Hepatic stellate cell (primary cell): ENCODE results near the gene PTBP1.

Experiments used
- DNase-seq: peaks from one replicate; pipeline ENCODE4 v3.0.0; 2011; ENCODE audit warnings: low spot score

PTBP1 gene

GRCh38 chr19:854549-854948, 57.3 kb downstream of the PTBP1 start:
- no peak for DNase-seq

GRCh38 chr19:855142-855541, 57.9 kb downstream of the PTBP1 start:
- no peak for DNase-seq

DNA sequence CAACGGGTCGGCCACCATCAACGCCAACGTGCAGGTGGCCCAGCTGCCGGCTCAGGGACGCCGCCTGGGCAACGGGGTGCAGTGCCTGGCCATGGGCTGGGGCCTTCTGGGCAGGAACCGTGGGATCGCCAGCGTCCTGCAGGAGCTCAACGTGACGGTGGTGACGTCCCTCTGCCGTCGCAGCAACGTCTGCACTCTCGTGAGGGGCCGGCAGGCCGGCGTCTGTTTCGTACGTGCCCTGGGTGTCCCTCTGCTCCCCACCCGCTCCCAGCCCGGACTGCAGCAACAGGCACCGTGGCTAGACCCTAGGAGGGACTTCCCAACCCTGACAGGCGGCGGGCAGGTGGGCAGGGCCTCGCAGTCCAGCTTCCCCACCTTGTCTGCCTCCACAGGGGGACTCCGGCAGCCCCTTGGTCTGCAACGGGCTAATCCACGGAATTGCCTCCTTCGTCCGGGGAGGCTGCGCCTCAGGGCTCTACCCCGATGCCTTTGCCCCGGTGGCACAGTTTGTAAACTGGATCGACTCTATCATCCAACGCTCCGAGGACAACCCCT, 58.4 kb downstream of the PTBP1 start:
- DNase-seq, result no peak

- DNase-seq, result no peak
These were observed 61.0 kb downstream of the PTBP1 start for GRCh38 chr19:858284-858683.

GRCh38 chr19:858868-859843, 61.9 kb downstream of the PTBP1 start, which contains the start of gene CFD:
Gene CFD (plus strand): TSS chr19:859664. CDS start chr19:859690, 26 bp downstream.
- DNase-seq, result no peak

GRCh38 chr19:861141-861755, 64.0 kb downstream of the PTBP1 start:
- DNase-seq, result no peak
